HepG2 (cell line): Measurements from ENCODE around the gene UBL4B. TPM values are rescaled to one million over a fixed set of nuclear protein-coding genes. Genes with fewer than 3 reads are reported as not detected.

Source experiments
- ATAC-seq: fragments of 200-7000 bp; cut with Tn5 transposase; 3 replicates; pipeline ENCODE4 v1.9.1; 2020; ENCODE audit warnings: mild to moderate bottlenecking, moderate library complexity
- BruUV-seq: library from RNA; stranded (reverse); fragments of 400-500 nt; replicated peaks from 2 replicates; lab custom pipeline; 2021; lab: Mats Ljungman, UMichigan
- CTCF ChIA-PET: fragments of 300-600 bp; formaldehyde crosslinking; extraction: SDS; loops from one replicate; lab custom pipeline; 2021; ENCODE audit warnings: low total read pairs, inconsistent platforms, low intra/inter-chr PET ratio; lab: Yijun Ruan, JAX
- POLR2A ChIA-PET: fragments of 350-600 bp; sonication (Branson Sonifier 250); formaldehyde crosslinking; loops from one replicate; lab custom pipeline; 2020; ENCODE audit warnings: antibody characterized with exemption, inconsistent platforms; lab: Yijun Ruan, JAX
- DNase-seq: peaks from one replicate; pipeline ENCODE4 v3.0.0-alpha.2; 2015; ENCODE audit warnings: low spot score
- FAIRE-seq: peaks from 3 replicates; lab custom pipeline; 2011; peaks lifted over from hg19 to GRCh38; lab: Jason Lieb, UNC
- H2AFZ ChIP-seq: one replicate; pipeline ENCODE4 v1.6.1; 2011; ENCODE audit warnings: low read length, inconsistent platforms
- H3K27ac ChIP-seq: fragments of 300-600 bp; 3 replicates; pipeline ENCODE4 v1.8.0; 2011; ENCODE audit warnings: mixed run types, mild to moderate bottlenecking, mixed read lengths, low read length, inconsistent platforms; ENCODE audit not compliant: insufficient read depth; ENCODE audit errors: extremely low read length
- H3K27me3 ChIP-seq, 2 experiments: fragments of 200-600 bp in 1 of 2; 2 replicates in 1 of 2; 3 replicates in 1 of 2; pipeline versions ENCODE4 v1.6.0 to v1.8.0; 2011; ENCODE audit warnings: low read length in 2 of 2, mild to moderate bottlenecking in 2 of 2, moderate library complexity in 2 of 2, inconsistent platforms in 1 of 2; ENCODE audit not compliant: insufficient read depth in 2 of 2, control insufficient read depth in 1 of 2
- H3K36me3 ChIP-seq, 2 experiments: fragments of 200-600 bp in 1 of 2; replicated peaks in 1 of 2; 2 replicates in 1 of 2; 3 replicates in 1 of 2; pipeline versions ENCODE4 v1.5.1 to v1.8.0; 2011; ENCODE audit warnings: low read length in 2 of 2, inconsistent platforms in 1 of 2; ENCODE audit not compliant: insufficient read depth in 2 of 2, control insufficient read depth in 1 of 2
- H3K4me1 ChIP-seq: 2 replicates; pipeline ENCODE4 v1.5.1; 2012; ENCODE audit warnings: low read length, inconsistent platforms; ENCODE audit not compliant: insufficient read depth
- H3K4me2 ChIP-seq: 2 replicates; pipeline ENCODE4 v1.6.0; 2011; ENCODE audit warnings: low read depth, low read length, inconsistent platforms
- H3K4me3 ChIP-seq, 3 experiments: fragments of 200-600 bp in 1 of 3; sonication (generic), shearing (Covaris generic) in 1 of 3; replicated peaks in 1 of 3; 2 replicates each; pipeline ENCODE4 v1.5.1; 2011 to 2016; ENCODE audit warnings: low read length in 3 of 3, inconsistent platforms in 2 of 3, low read depth in 2 of 3, mild to moderate bottlenecking in 2 of 3, control low read depth in 1 of 3, mixed read lengths in 1 of 3; ENCODE audit not compliant: insufficient read depth in 1 of 3
- H3K79me2 ChIP-seq: one replicate; pipeline ENCODE4 v1.6.1; 2011; ENCODE audit warnings: low read length, inconsistent platforms; ENCODE audit not compliant: insufficient read depth
- H3K9ac ChIP-seq: 2 replicates; pipeline ENCODE4 v1.6.0; 2011; ENCODE audit warnings: mild to moderate bottlenecking, low read depth, low read length, inconsistent platforms; ENCODE audit not compliant: insufficient read depth
- H3K9me3 ChIP-seq: 2 replicates; pipeline ENCODE4 v1.5.1; 2012; ENCODE audit warnings: mild to moderate bottlenecking, low read length
- H4K20me1 ChIP-seq: 2 replicates; pipeline ENCODE4 v1.6.0; 2011; ENCODE audit warnings: inconsistent platforms, mild to moderate bottlenecking, low read length, moderate library complexity; ENCODE audit not compliant: insufficient read depth
- CEBPB ChIP-seq: IDR thresholded peaks from 2 replicates; pipeline ENCODE4 v1.6.1; 2011; ENCODE audit warnings: low read depth, low read length, improper control_type of control experiment, borderline replicate concordance
- KDM5A ChIP-seq: fragments of 200-600 bp; sonication (generic); IDR thresholded peaks from 2 replicates; pipeline ENCODE4 v1.7.0; 2018; ENCODE audit warnings: antibody characterized with exemption, mild to moderate bottlenecking, low read length, borderline replicate concordance
- ZNF496 ChIP-seq: sonication (generic); formaldehyde crosslinking; IDR thresholded peaks from 2 replicates; pipeline ENCODE4 v1.8.1; 2023; ENCODE audit warnings: mild to moderate bottlenecking, moderate library complexity, missing genetic modification reagents; ENCODE audit not compliant: insufficient replicate concordance
- ZNF572 ChIP-seq: sonication (generic); formaldehyde crosslinking; IDR thresholded peaks from 2 replicates; pipeline ENCODE4 v1.5.1; 2020; ENCODE audit warnings: mild to moderate bottlenecking, missing genetic modification reagents
- ZNF784 ChIP-seq: sonication (generic); formaldehyde crosslinking; IDR thresholded peaks from 2 replicates; pipeline ENCODE4 v1.5.1; 2020; ENCODE audit warnings: missing genetic modification reagents, mild to moderate bottlenecking, borderline replicate concordance
- WGBS: methylation state at CpG from one replicate; pipeline ENCODE4 v1.1.6; 2017; ENCODE audit warnings: low lambda C conversion rate; 5-methylcytosine and 5-hydroxymethylcytosine counted together
- in situ Hi-C: cut with HindIII; loops from 2 replicates; pipeline ENCODE4 v1.10.0; 2017; ENCODE audit warnings: low pct_unique_long_range_greater_than_20kb; ENCODE audit not compliant: extremely low pct_ligation_motif_present
- intact Hi-C: fragments of 100-400 bp; cut with micrococcal nuclease; formaldehyde crosslinking; loops from one replicate; pipeline ENCODE4 v1.10.0; 2022; ENCODE audit not compliant: unreplicated experiment
- polyA plus RNA-seq, 8 experiments: library from polyadenylated mRNA; depleted of rRNA in 3 of 8; stranded (reverse) in 7 of 8; unstranded in 1 of 8; fragments of >200 nt; fragmentation: Illumina TruSeq in 4 of 8; extraction: Trizol in 4 of 8; gene quantifications; 2 replicates each; pipeline versions ENCODE4 v1.2.1 to v1.2.3, GENCODE V29; 2011 to 2016; ENCODE audit warnings: low read depth in 4 of 8, missing spikeins in 1 of 8, mixed read lengths in 1 of 8; ENCODE audit not compliant: insufficient read depth in 1 of 8
- total RNA-seq, 5 experiments: library from RNA; depleted of rRNA; stranded (reverse); fragments of >200 nt; fragmentation: Illumina TruSeq; extraction: Trizol; gene quantifications; 2 replicates each; pipeline ENCODE4 v1.2.3, GENCODE V29; 2016; ENCODE audit warnings: low read depth in 1 of 5

UBL4B gene
- total and polyA plus RNA-seq, 2 of the 13 experiments (the other 11 are each of a cell fraction or from before 2014, with no cell fraction given), result not detected

GRCh38 chr1:110107867-110108469 is 4.3 kb upstream of the UBL4B start:
- intact Hi-C loops, result loop anchor here (2.0 kb wide), 1 partner anchor 77 kb away; no protein-coding TSS in a partner anchor
- H3K79me2 ChIP-seq, result no peaks in the 10 kb centered on the region
- peaks cover 7 to 42% of the 10 kb centered on the region in 2 experiments; a peak in 3 of 5 replicates for H3K27me3 ChIP-seq
- DNase-seq (no peak), FAIRE-seq (no peak), ATAC-seq (no peak)
- POLR2A ChIA-PET, result no interaction called here
- no peak overlapping the region for H3K4me2 ChIP-seq
- no peak overlapping the region for H3K9ac ChIP-seq
- in situ Hi-C loops, result loop anchor here (5.0 kb wide), 1 partner anchor 56 kb away; no protein-coding TSS in a partner anchor
- CTCF ChIA-PET, result no interaction called here
- H4K20me1 ChIP-seq, result no peaks in the 10 kb centered on the region
- no peak overlapping the region for H2AFZ ChIP-seq
- TF ChIP-seq ZNF784 (CRISPR knock-in tag) (no peak), CEBPB (peak; percentile 12; the same call in 1 of the 2 replicates)
- H3K27ac ChIP-seq, result no peak overlapping the region
- 11% methylated on average over 5 of the region's 7 CpGs for WGBS
- no TSS peak for BruUV-seq
- no peaks in the 10 kb centered on the region for H3K36me3 ChIP-seq
- H3K9me3 ChIP-seq, result no peaks in the 10 kb centered on the region
- no peaks in the 10 kb centered on the region for H3K4me1 ChIP-seq
- H3K4me3 ChIP-seq, result no peak overlapping the region

- no peak overlapping the region for H3K9ac ChIP-seq
- TF ChIP-seq ZNF572 (CRISPR knock-in tag) (no peak), KDM5A (no peak), ZNF496 (CRISPR knock-in tag) (no peak)
- no peak overlapping the region for H2AFZ ChIP-seq
- H3K4me2 ChIP-seq, result no peak overlapping the region
- in situ Hi-C loops, result no loop called here
- CTCF ChIA-PET, result no interaction called here
- WGBS, result 0% methylated on average over 1 of the region's 4 CpGs
- H3K79me2 ChIP-seq, result no peaks in the 10 kb centered on the region
- POLR2A ChIA-PET, result no interaction called here
- intact Hi-C loops, result no loop called here
- no TSS peak for BruUV-seq
- no peaks in the 10 kb centered on the region for H3K4me1 ChIP-seq
- no peak overlapping the region for H3K4me3 ChIP-seq
- H3K9me3 ChIP-seq, result no peaks in the 10 kb centered on the region
- no peak for ATAC-seq
- no peaks in the 10 kb centered on the region for H3K36me3 ChIP-seq
- DNase-seq, result no peak
- no peaks in the 10 kb centered on the region for H4K20me1 ChIP-seq
- FAIRE-seq, result no peak
- H3K27me3 ChIP-seq, result peaks cover 7 to 58% of the 10 kb centered on the region in 2 experiments; a peak in 3 of 5 replicates
- no peak overlapping the region for H3K27ac ChIP-seq
These were observed 1.2 kb upstream of the UBL4B start for GRCh38 chr1:110111081-110111480.
